ENCODE results near the gene CFAP77. TPM values are rescaled to one million over a fixed set of nuclear protein-coding genes. Genes with fewer than 3 reads are reported as not detected.

The CFAP77 gene
- total RNA-seq, 6 donors from 2014 or later, result 0.78 to 16.7 (median 2.7) TPM; not detected in 1

GRCh38 chr9:132459661-132460060 is 49.6 kb downstream of the CFAP77 start:
- WGBS, 2 donors, result 89 to 91% methylated on average over 7 of the region's 7 CpGs
- H3K27me3 ChIP-seq, result no peaks in the 10 kb centered on the region
- ATAC-seq (ENCODE audit: low FRiP score in 2 of 2) (no peak), DNase-seq (no peak)
- no peak overlapping the region for H3K27ac ChIP-seq
- no peaks in the 10 kb centered on the region for H3K4me1 ChIP-seq
- H3K36me3 ChIP-seq, result no peaks in the 10 kb centered on the region
- no peaks in the 10 kb centered on the region for H3K9me3 ChIP-seq
- no peak overlapping the region for H3K4me3 ChIP-seq
- TF ChIP-seq CTCF (IDR thresholded peaks at IDR 0.05), result no peak
- TF ChIP-seq POLR2A (IDR thresholded peaks at IDR 0.05), result no peak
- no peak for TF ChIP-seq POLR2AphosphoS5 (IDR thresholded peaks at IDR 0.05)
- no peak for TF ChIP-seq EP300 (IDR thresholded peaks at IDR 0.05)

GRCh38 chr9:132460240-132460639 is 50.2 kb downstream of the CFAP77 start:
- H3K27me3 ChIP-seq, result no peaks in the 10 kb centered on the region
- ATAC-seq (ENCODE audit: low FRiP score in 2 of 2), result no peak

GRCh38 chr9:132461281-132461896 is 51.4 kb downstream of the CFAP77 start:
- no peak for ATAC-seq (ENCODE audit: low FRiP score in 2 of 2)
- Histone ChIP-seq H3K4me1 (no peaks in the 10 kb centered on the region), H3K36me3 (no peaks in the 10 kb centered on the region), H3K9me3 (no peaks in the 10 kb centered on the region), H3K27me3 (no peaks in the 10 kb centered on the region), H3K4me3 (no peak overlapping the region), H3K27ac (no peak overlapping the region)
- 77 to 86% methylated on average over 14 to 20 of the region's 20 CpGs for WGBS, 2 donors
- TF ChIP-seq EP300 (IDR thresholded peaks at IDR 0.05), result no peak
- no peak for TF ChIP-seq POLR2AphosphoS5 (IDR thresholded peaks at IDR 0.05)
- no peak for TF ChIP-seq POLR2A (IDR thresholded peaks at IDR 0.05)
- TF ChIP-seq CTCF (IDR thresholded peaks at IDR 0.05), result no peak
- no peak for DNase-seq

More at GRCh38 chr9:132460240-132460639, 50.2 kb downstream of the CFAP77 start:
- Histone ChIP-seq H3K9me3 (no peaks in the 10 kb centered on the region), H3K4me3 (no peak overlapping the region), H3K27ac (no peak overlapping the region), H3K36me3 (no peaks in the 10 kb centered on the region), H3K4me1 (no peaks in the 10 kb centered on the region)
- WGBS, 2 donors, result 81 to 82% methylated on average over 2 of the region's 2 CpGs
- no peak for TF ChIP-seq POLR2AphosphoS5 (IDR thresholded peaks at IDR 0.05)
- TF ChIP-seq POLR2A (IDR thresholded peaks at IDR 0.05), result no peak
- no peak for TF ChIP-seq CTCF (IDR thresholded peaks at IDR 0.05)
- no peak for TF ChIP-seq EP300 (IDR thresholded peaks at IDR 0.05)
- no peak for DNase-seq

- TF ChIP-seq EP300 (IDR thresholded peaks at IDR 0.05), result no peak
- no peak for TF ChIP-seq CTCF (IDR thresholded peaks at IDR 0.05)
- TF ChIP-seq POLR2AphosphoS5 (IDR thresholded peaks at IDR 0.05), result no peak
- TF ChIP-seq POLR2A (IDR thresholded peaks at IDR 0.05), result no peak
- Histone ChIP-seq H3K4me3 (no peak overlapping the region), H3K4me1 (no peaks in the 10 kb centered on the region), H3K27ac (no peak overlapping the region), H3K27me3 (no peaks in the 10 kb centered on the region), H3K36me3 (no peaks in the 10 kb centered on the region), H3K9me3 (no peaks in the 10 kb centered on the region)
- 68 to 74% methylated on average over 11 of the region's 11 CpGs for WGBS, 2 donors
- no peak for ATAC-seq (ENCODE audit: low FRiP score in 2 of 2)
- no peak for DNase-seq
These were observed 52.0 kb downstream of the CFAP77 start for GRCh38 chr9:132461971-132462370.

- Histone ChIP-seq H3K36me3 (no peaks in the 10 kb centered on the region), H3K9me3 (no peaks in the 10 kb centered on the region), H3K4me3 (no peak overlapping the region), H3K27me3 (no peaks in the 10 kb centered on the region), H3K27ac (no peak overlapping the region), H3K4me1 (no peaks in the 10 kb centered on the region)
- 77 to 80% methylated on average over 9 of the region's 9 CpGs for WGBS, 2 donors
- TF ChIP-seq CTCF (IDR thresholded peaks at IDR 0.05) (no peak), POLR2AphosphoS5 (IDR thresholded peaks at IDR 0.05) (no peak), POLR2A (IDR thresholded peaks at IDR 0.05) (no peak), EP300 (IDR thresholded peaks at IDR 0.05) (no peak)
- DNase-seq, result no peak
- ATAC-seq (ENCODE audit: low FRiP score in 2 of 2), result no peak
These were observed 54.5 kb downstream of the CFAP77 start for GRCh38 chr9:132464547-132464946.
